Testis (tissue), 2 donors: ENCODE measurements around the gene CPLANE1.

Experiments used
- POLR2A ChIP-seq: fragments of 450-650 bp; IDR thresholded peaks from one replicate; pipeline ENCODE4 v1.6.1; 2017; ENCODE audit warnings: antibody characterized with exemption, mild to moderate bottlenecking, moderate library complexity
- TF ChIP-seq, protein P1 (sequence below), 3 experiments: fragments of 450-650 bp in 2 of 3; fragments of 200-600 bp in 1 of 3; sonication (generic) in 1 of 3; IDR thresholded peaks; one replicate each; pipeline ENCODE4 v1.5.1; 2016 to 2019; ENCODE audit warnings: antibody characterized with exemption in 3 of 3, mild to moderate bottlenecking in 2 of 3, moderate library complexity in 1 of 3

DNA sequence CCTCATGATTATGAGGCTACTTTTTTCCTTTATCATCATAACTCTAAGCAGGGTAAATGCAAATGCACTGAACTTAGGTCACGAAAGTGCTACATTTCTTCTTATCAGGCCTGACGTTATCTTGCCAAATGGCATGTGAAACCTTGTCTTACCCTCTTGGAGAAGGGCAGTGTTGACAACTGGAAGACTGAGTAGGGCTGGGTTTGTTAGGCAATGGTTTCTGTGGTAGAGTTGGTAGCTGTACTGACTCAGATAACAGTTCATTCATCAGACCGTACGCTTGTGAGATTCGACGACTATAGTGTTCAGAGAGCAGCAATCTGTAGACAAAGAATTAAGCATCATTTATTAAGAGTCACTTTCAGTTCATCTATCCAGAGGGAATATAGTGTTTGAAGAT lies 127.7 kb downstream of the CPLANE1 start:
- no peak for TF ChIP-seq POLR2A
- TF ChIP-seq, protein P1, sequence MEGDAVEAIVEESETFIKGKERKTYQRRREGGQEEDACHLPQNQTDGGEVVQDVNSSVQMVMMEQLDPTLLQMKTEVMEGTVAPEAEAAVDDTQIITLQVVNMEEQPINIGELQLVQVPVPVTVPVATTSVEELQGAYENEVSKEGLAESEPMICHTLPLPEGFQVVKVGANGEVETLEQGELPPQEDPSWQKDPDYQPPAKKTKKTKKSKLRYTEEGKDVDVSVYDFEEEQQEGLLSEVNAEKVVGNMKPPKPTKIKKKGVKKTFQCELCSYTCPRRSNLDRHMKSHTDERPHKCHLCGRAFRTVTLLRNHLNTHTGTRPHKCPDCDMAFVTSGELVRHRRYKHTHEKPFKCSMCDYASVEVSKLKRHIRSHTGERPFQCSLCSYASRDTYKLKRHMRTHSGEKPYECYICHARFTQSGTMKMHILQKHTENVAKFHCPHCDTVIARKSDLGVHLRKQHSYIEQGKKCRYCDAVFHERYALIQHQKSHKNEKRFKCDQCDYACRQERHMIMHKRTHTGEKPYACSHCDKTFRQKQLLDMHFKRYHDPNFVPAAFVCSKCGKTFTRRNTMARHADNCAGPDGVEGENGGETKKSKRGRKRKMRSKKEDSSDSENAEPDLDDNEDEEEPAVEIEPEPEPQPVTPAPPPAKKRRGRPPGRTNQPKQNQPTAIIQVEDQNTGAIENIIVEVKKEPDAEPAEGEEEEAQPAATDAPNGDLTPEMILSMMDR (IDR thresholded peaks at IDR 0.05): no peak
